Transverse colon (tissue), 4 donors: ENCODE data around the gene ARRDC2.

Experiments used
- EP300 ChIP-seq: sonication (generic); formaldehyde crosslinking; IDR thresholded peaks from one replicate; pipeline ENCODE4 v1.6.1; 2017; ENCODE audit warnings: antibody characterized with exemption, low read depth
- POLR2A ChIP-seq: fragments of 450-650 bp; IDR thresholded peaks from one replicate; pipeline ENCODE4 v1.6.1; 2016; ENCODE audit warnings: antibody characterized with exemption, mild to moderate bottlenecking, moderate library complexity
- POLR2AphosphoS5 ChIP-seq, 3 donors: sonication (generic); formaldehyde crosslinking; IDR thresholded peaks; one replicate each; pipeline ENCODE4 v1.6.1; 2016; ENCODE audit warnings: antibody characterized with exemption in 3 of 3
- TF ChIP-seq, protein P1 (sequence below), 5 experiments: fragments of 200-600 bp in 3 of 5; fragments of 450-650 bp in 2 of 5; sonication (generic) in 3 of 5; IDR thresholded peaks; 1 replicate in 2 of 5; 2 replicates in 3 of 5; pipeline ENCODE4 v1.5.1; 2016 to 2017; ENCODE audit warnings: antibody characterized with exemption in 5 of 5, inconsistent platforms in 3 of 5, mild to moderate bottlenecking in 2 of 5, moderate library complexity in 1 of 5

GRCh38 chr19:17985037-17985818 is 22.7 kb upstream of the ARRDC2 start:
- TF ChIP-seq, protein P1, sequence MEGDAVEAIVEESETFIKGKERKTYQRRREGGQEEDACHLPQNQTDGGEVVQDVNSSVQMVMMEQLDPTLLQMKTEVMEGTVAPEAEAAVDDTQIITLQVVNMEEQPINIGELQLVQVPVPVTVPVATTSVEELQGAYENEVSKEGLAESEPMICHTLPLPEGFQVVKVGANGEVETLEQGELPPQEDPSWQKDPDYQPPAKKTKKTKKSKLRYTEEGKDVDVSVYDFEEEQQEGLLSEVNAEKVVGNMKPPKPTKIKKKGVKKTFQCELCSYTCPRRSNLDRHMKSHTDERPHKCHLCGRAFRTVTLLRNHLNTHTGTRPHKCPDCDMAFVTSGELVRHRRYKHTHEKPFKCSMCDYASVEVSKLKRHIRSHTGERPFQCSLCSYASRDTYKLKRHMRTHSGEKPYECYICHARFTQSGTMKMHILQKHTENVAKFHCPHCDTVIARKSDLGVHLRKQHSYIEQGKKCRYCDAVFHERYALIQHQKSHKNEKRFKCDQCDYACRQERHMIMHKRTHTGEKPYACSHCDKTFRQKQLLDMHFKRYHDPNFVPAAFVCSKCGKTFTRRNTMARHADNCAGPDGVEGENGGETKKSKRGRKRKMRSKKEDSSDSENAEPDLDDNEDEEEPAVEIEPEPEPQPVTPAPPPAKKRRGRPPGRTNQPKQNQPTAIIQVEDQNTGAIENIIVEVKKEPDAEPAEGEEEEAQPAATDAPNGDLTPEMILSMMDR (IDR thresholded peaks at IDR 0.05), result no peak
- TF ChIP-seq POLR2A, result no peak
- TF ChIP-seq EP300, result no peak
- TF ChIP-seq POLR2AphosphoS5 (IDR thresholded peaks at IDR 0.05), result no peak
